ENCODE data around the gene B3GNT5. TPM values are rescaled to one million over a fixed set of nuclear protein-coding genes. Genes with fewer than 3 reads are reported as not detected.

Gene B3GNT5
- total RNA-seq, 2 donors from 2014 or later, result 10.5 to 18.0 TPM

GRCh38 chr3:183254487-183255347 is 1.7 kb downstream of the B3GNT5 start:
- no peaks in the 10 kb centered on the region for H3K9me3 Mint-ChIP-seq
- H3K27me3 Mint-ChIP-seq (ENCODE audit: insufficient read depth), result peaks cover 3% of the 10 kb centered on the region
- DNase-seq, result peak; percentile 80
- H3K4me1 ChIP-seq (ENCODE audit: control insufficient read depth, insufficient read depth, low read length), result no peaks in the 10 kb centered on the region
- H3K36me3 ChIP-seq (ENCODE audit: control insufficient read depth, insufficient read depth, low read length), result peaks cover 34% of the 10 kb centered on the region
- TF ChIP-seq CTCF (conservative IDR thresholded peaks at IDR 0.05), result no peak
- peaks cover 21% of the 10 kb centered on the region for H3K4me1 Mint-ChIP-seq
- H3K27ac Mint-ChIP-seq, result peak overlapping the region; percentile 86
- H3K36me3 Mint-ChIP-seq (ENCODE audit: low read depth), result peaks cover 27% of the 10 kb centered on the region
- H3K4me3 Mint-ChIP-seq, result peak overlapping the region; percentile 76
- peak overlapping the region; percentile 47 for H3K9ac ChIP-seq (ENCODE audit: extremely low read depth, low read length, poor library complexity, severe bottlenecking)
- peak overlapping the region; percentile 79 for H3K27ac ChIP-seq (ENCODE audit: low read depth, low read length)
- H3K27me3 ChIP-seq (ENCODE audit: control insufficient read depth, insufficient read depth, low read length, poor library complexity, severe bottlenecking), result no peaks in the 10 kb centered on the region
- H3K9me3 ChIP-seq (ENCODE audit: control insufficient read depth, low read length), result no peaks in the 10 kb centered on the region
- H3K4me3 ChIP-seq (ENCODE audit: low read length), result peak overlapping the region; percentile 79
- 9 to 12% methylated on average over 29 to 49 of the region's 49 CpGs for WGBS, 2 experiments (ENCODE audit: insufficient coverage in 1 of 2, insufficient read length in 1 of 2)

- no peak for TF ChIP-seq CTCF (conservative IDR thresholded peaks at IDR 0.05)
- WGBS, 2 experiments (ENCODE audit: insufficient coverage in 1 of 2, insufficient read length in 1 of 2), result 29% methylated on average over 4 of the region's 4 CpGs; no CpG with 5 or more reads in 1 of the 2 experiments
- peak overlapping the region; percentile 86 for H3K27ac Mint-ChIP-seq
- peak overlapping the region; percentile 47 for H3K9ac ChIP-seq (ENCODE audit: extremely low read depth, low read length, poor library complexity, severe bottlenecking)
- peaks cover 27% of the 10 kb centered on the region for H3K36me3 Mint-ChIP-seq (ENCODE audit: low read depth)
- H3K4me3 Mint-ChIP-seq, result peak overlapping the region; percentile 76
- no peaks in the 10 kb centered on the region for H3K9me3 Mint-ChIP-seq
- H3K4me3 ChIP-seq (ENCODE audit: low read length), result peak overlapping the region; percentile 79
- H3K27me3 Mint-ChIP-seq (ENCODE audit: insufficient read depth), result peaks cover 3% of the 10 kb centered on the region
- peaks cover 20% of the 10 kb centered on the region for H3K4me1 Mint-ChIP-seq
- H3K9me3 ChIP-seq (ENCODE audit: control insufficient read depth, low read length), result no peaks in the 10 kb centered on the region
- peaks cover 41% of the 10 kb centered on the region for H3K36me3 ChIP-seq (ENCODE audit: control insufficient read depth, insufficient read depth, low read length)
- no peaks in the 10 kb centered on the region for H3K4me1 ChIP-seq (ENCODE audit: control insufficient read depth, insufficient read depth, low read length)
- no peaks in the 10 kb centered on the region for H3K27me3 ChIP-seq (ENCODE audit: control insufficient read depth, insufficient read depth, low read length, poor library complexity, severe bottlenecking)
- H3K27ac ChIP-seq (ENCODE audit: low read depth, low read length), result no peak overlapping the region
- no peak for DNase-seq
Observed at GRCh38 chr3:183255348-183255730, 2.3 kb downstream of the B3GNT5 start.

GRCh38 chr3:183259087-183259486 is 6.0 kb downstream of the B3GNT5 start:
- H3K4me1 Mint-ChIP-seq, result peaks cover 13% of the 10 kb centered on the region
- no peaks in the 10 kb centered on the region for H3K27me3 Mint-ChIP-seq (ENCODE audit: insufficient read depth)
- Histone ChIP-seq H3K4me1 (ENCODE audit: control insufficient read depth, insufficient read depth, low read length) (peaks cover 10% of the 10 kb centered on the region), H3K27ac (ENCODE audit: low read depth, low read length) (no peak overlapping the region), H3K36me3 (ENCODE audit: control insufficient read depth, insufficient read depth, low read length) (peaks cover 54% of the 10 kb centered on the region), H3K9me3 (ENCODE audit: control insufficient read depth, low read length) (no peaks in the 10 kb centered on the region), H3K9ac (ENCODE audit: extremely low read depth, low read length, poor library complexity, severe bottlenecking) (no peak overlapping the region), H3K27me3 (ENCODE audit: control insufficient read depth, insufficient read depth, low read length, poor library complexity, severe bottlenecking) (no peaks in the 10 kb centered on the region), H3K4me3 (ENCODE audit: low read length) (no peak overlapping the region)
- WGBS, 2 experiments (ENCODE audit: insufficient coverage in 1 of 2, insufficient read length in 1 of 2), result 67 to 91% methylated on average over 1 to 3 of the region's 3 CpGs
- H3K27ac Mint-ChIP-seq, result no peak overlapping the region
- TF ChIP-seq CTCF (conservative IDR thresholded peaks at IDR 0.05), result no peak
- no peak for DNase-seq
- H3K4me3 Mint-ChIP-seq, result no peak overlapping the region
- no peaks in the 10 kb centered on the region for H3K9me3 Mint-ChIP-seq
- H3K36me3 Mint-ChIP-seq (ENCODE audit: low read depth), result peaks cover 24% of the 10 kb centered on the region

Data from endodermal cell (in vitro differentiated cells).